HCT116 (cell line): Measurements from ENCODE around the gene CRYGC. TPM values are rescaled to one million over a fixed set of nuclear protein-coding genes. Genes with fewer than 3 reads are reported as not detected.

Experiments
- ATAC-seq: fragments of 200-7000 bp; cut with Tn5 transposase; 2 replicates; pipeline ENCODE4 v1.9.1; 2020; ENCODE audit warnings: mild to moderate bottlenecking, moderate library complexity
- BruUV-seq: library from RNA; stranded (reverse); fragments of 400-500 nt; replicated peaks from 2 replicates; lab custom pipeline; 2021; lab: Mats Ljungman, UMichigan
- CTCF ChIA-PET: fragments of 300-600 bp; sonication (Branson Sonifier 250); formaldehyde crosslinking; loops from one replicate; lab custom pipeline; 2021; ENCODE audit warnings: antibody characterized with exemption; lab: Charles Lee
- POLR2A ChIA-PET: fragments of 300-600, 350-600 bp; sonication (Branson Sonifier 250); formaldehyde crosslinking; loops from one replicate; lab custom pipeline; 2021; ENCODE audit warnings: antibody characterized with exemption; lab: Charles Lee
- RAD21 ChIA-PET, 2 experiments: fragments of 300-600 bp; sonication (Branson Sonifier 250); formaldehyde crosslinking; loops; one replicate each; lab custom pipeline; 2023; ENCODE audit warnings: low total read pairs in 2 of 2; ENCODE audit not compliant: uncharacterized antibody in 2 of 2, unreplicated experiment in 2 of 2, low non-redundant PET in 1 of 2; lab: Charles Lee
- DNase-seq: peaks from one replicate; pipeline ENCODE4 v3.0.0-alpha.2; 2010; ENCODE audit warnings: low read depth, low spot score
- H2AFZ ChIP-seq: fragments of 200-600 bp; shearing (Covaris generic), sonication (generic); 2 replicates; pipeline ENCODE4 v1.6.1; 2017; ENCODE audit warnings: low read depth, mixed run types, mixed read lengths, antibody characterized with exemption, low read length; ENCODE audit not compliant: poor library complexity, severe bottlenecking
- H3K27ac ChIP-seq: 2 replicates; pipeline ENCODE4 v1.5.1; 2012; ENCODE audit warnings: low read depth, low read length
- H3K27me3 ChIP-seq: fragments of 200-600 bp; sonication (generic); 2 replicates; pipeline ENCODE4 v1.6.1; 2016; ENCODE audit warnings: mixed run types, low read length, mixed read lengths; ENCODE audit not compliant: insufficient read depth
- H3K36me3 ChIP-seq, 2 experiments: fragments of 200-500 bp in 1 of 2; fragments of 200-600 bp in 1 of 2; sonication (Bioruptor generic) in 1 of 2; sonication (generic) in 1 of 2; 2 replicates each; pipeline versions ENCODE4 v1.5.1 to v1.6.1; 2014 to 2016; ENCODE audit warnings: low read length in 2 of 2, inconsistent platforms in 1 of 2, mixed read lengths in 1 of 2, mixed run types in 1 of 2; ENCODE audit not compliant: insufficient read depth in 2 of 2, control insufficient read depth in 1 of 2
- H3K4me1 ChIP-seq, 2 experiments: fragments of 200-600 bp in 1 of 2; sonication (generic) in 1 of 2; 2 replicates each; pipeline versions ENCODE4 v1.5.1 to v1.6.1; 2012 to 2017; ENCODE audit warnings: low read length in 2 of 2, inconsistent platforms in 1 of 2, mild to moderate bottlenecking in 1 of 2, mixed read lengths in 1 of 2, mixed run types in 1 of 2, moderate library complexity in 1 of 2; ENCODE audit not compliant: insufficient read depth in 2 of 2, control insufficient read depth in 1 of 2
- H3K4me2 ChIP-seq: fragments of 200-600 bp; sonication (generic); 2 replicates; pipeline ENCODE4 v1.6.1; 2017; ENCODE audit warnings: mixed run types, low read length, mixed read lengths
- H3K4me3 ChIP-seq, 2 experiments: fragments of 200-600 bp in 1 of 2; sonication (generic) in 1 of 2; replicated peaks in 1 of 2; 2 replicates each; pipeline ENCODE4 v1.5.1; 2011 to 2016; ENCODE audit warnings: low read length in 2 of 2, control low read depth in 1 of 2, low read depth in 1 of 2, mild to moderate bottlenecking in 1 of 2, mixed read lengths in 1 of 2, mixed run types in 1 of 2
- H3K79me2 ChIP-seq: fragments of 200-600 bp; sonication (generic); 2 replicates; pipeline ENCODE4 v1.6.1; 2017; ENCODE audit warnings: mild to moderate bottlenecking, mixed run types, low read length, moderate library complexity, mixed read lengths; ENCODE audit not compliant: insufficient read depth
- H3K9ac ChIP-seq: fragments of 200-600 bp; sonication (generic); 2 replicates; pipeline ENCODE4 v1.6.1; 2016; ENCODE audit warnings: low read length, mixed read lengths
- H3K9me2 ChIP-seq: fragments of 200-600 bp; sonication (generic), shearing (Covaris generic); 2 replicates; pipeline ENCODE4 v1.6.1; 2017; ENCODE audit warnings: mixed run types, mild to moderate bottlenecking, moderate library complexity; ENCODE audit not compliant: insufficient read depth
- H3K9me3 ChIP-seq, 2 experiments: fragments of 200-500 bp in 1 of 2; fragments of 200-600 bp in 1 of 2; sonication (Bioruptor generic) in 1 of 2; sonication (generic) in 1 of 2; 2 replicates each; pipeline ENCODE4 v1.6.1; 2014 to 2017; ENCODE audit warnings: low read length in 2 of 2, mixed read lengths in 2 of 2, inconsistent platforms in 1 of 2, low read depth in 1 of 2, mild to moderate bottlenecking in 1 of 2, mixed run types in 1 of 2, moderate library complexity in 1 of 2; ENCODE audit not compliant: control insufficient read depth in 1 of 2, insufficient read depth in 1 of 2
- H4K20me1 ChIP-seq: fragments of 200-600 bp; sonication (generic), shearing (Covaris generic); 2 replicates; pipeline ENCODE4 v1.6.1; 2017; ENCODE audit warnings: mixed run types, mild to moderate bottlenecking, moderate library complexity; ENCODE audit not compliant: insufficient read depth
- CBX3 ChIP-seq: IDR thresholded peaks from 2 replicates; pipeline ENCODE4 v1.6.1; 2012; ENCODE audit warnings: low read depth
- CEBPB ChIP-seq: IDR thresholded peaks from 2 replicates; pipeline ENCODE4 v1.6.1; 2012; ENCODE audit warnings: low read depth
- EZH2 ChIP-seq: fragments of 200-600 bp; sonication (generic); IDR thresholded peaks from 2 replicates; pipeline ENCODE4 v1.6.1; 2017; ENCODE audit warnings: antibody characterized with exemption, mixed run types
- EZH2phosphoT487 ChIP-seq: fragments of 200-600 bp; IDR thresholded peaks from 2 replicates; pipeline ENCODE4 v1.6.1; 2018; ENCODE audit warnings: antibody characterized with exemption, borderline replicate concordance
- FOSL1 ChIP-seq: IDR thresholded peaks from 2 replicates; pipeline ENCODE4 v1.6.1; 2012; ENCODE audit warnings: low read depth
- POLR2A ChIP-seq: IDR thresholded peaks from 2 replicates; pipeline ENCODE4 v1.7.0; 2011; ENCODE audit warnings: borderline replicate concordance; ENCODE audit not compliant: insufficient read depth, insufficient read length; ENCODE audit errors: extremely low read depth
- POLR2AphosphoS5 ChIP-seq: IDR thresholded peaks from 2 replicates; pipeline ENCODE4 v1.6.1; 2011; ENCODE audit warnings: mild to moderate bottlenecking, low read depth, low read length, moderate library complexity
- RAD21 ChIP-seq: IDR thresholded peaks from 2 replicates; pipeline ENCODE4 v1.6.1; 2012; ENCODE audit warnings: low read depth, mild to moderate bottlenecking
- SIN3A ChIP-seq: IDR thresholded peaks from 2 replicates; pipeline ENCODE4 v1.6.1; 2012; ENCODE audit warnings: low read depth
- SP1 ChIP-seq: IDR thresholded peaks from 2 replicates; pipeline ENCODE4 v1.6.1; 2012; ENCODE audit warnings: low read depth
- SRF ChIP-seq: IDR thresholded peaks from 2 replicates; pipeline ENCODE4 v1.6.1; 2012; ENCODE audit warnings: low read depth
- TCF7L2 ChIP-seq: IDR thresholded peaks from 2 replicates; pipeline ENCODE4 v1.7.0; 2011; ENCODE audit warnings: borderline replicate concordance, inconsistent platforms; ENCODE audit not compliant: insufficient read depth, insufficient read length; ENCODE audit errors: extremely low read depth
- YY1 ChIP-seq: IDR thresholded peaks from 2 replicates; pipeline ENCODE4 v1.6.1; 2011; ENCODE audit warnings: low read length, low read depth, moderate library complexity, mild to moderate bottlenecking; ENCODE audit not compliant: insufficient replicate concordance; ENCODE audit errors: extremely low read depth
- ZFX ChIP-seq: fragments of 450-650 bp; IDR thresholded peaks from 2 replicates; pipeline ENCODE4 v1.6.1; 2017
- ZNF274 ChIP-seq: fragments of 200-500 bp; sonication (Bioruptor generic); IDR thresholded peaks from 2 replicates; pipeline ENCODE4 v1.6.1; 2014; ENCODE audit warnings: mild to moderate bottlenecking, low read depth, low read length, inconsistent platforms
- intact Hi-C: fragments of 100-400 bp; cut with micrococcal nuclease; formaldehyde crosslinking; loops from 2 replicates; pipeline ENCODE4 v1.10.0; 2022
- total RNA-seq: library from RNA; stranded (reverse); gene quantifications from one replicate; pipeline ENCODE4 v1.2.1, GENCODE V29; 2021; ENCODE audit not compliant: unreplicated experiment
- TF ChIP-seq, protein P1 (sequence below), 3 experiments: fragments of 200-600 bp in 1 of 3; sonication (generic) in 1 of 3; IDR thresholded peaks in 2 of 3; conservative IDR thresholded peaks in 1 of 3; 2 replicates each; pipeline ENCODE4 v1.5.1; 2012 to 2017; ENCODE audit warnings: low read depth in 2 of 3, low read length in 2 of 3, antibody characterized with exemption in 1 of 3, borderline replicate concordance in 1 of 3, control low read depth in 1 of 3, mild to moderate bottlenecking in 1 of 3, mixed read lengths in 1 of 3, mixed run types in 1 of 3, moderate library complexity in 1 of 3; ENCODE audit not compliant: insufficient read depth in 1 of 3
- TF ChIP-seq, protein P2 (sequence below): IDR thresholded peaks from 2 replicates; pipeline ENCODE4 v1.6.1; 2012

Gene CRYGC
- total RNA-seq, 1 experiment from 2014 or later = not detected

DNA sequence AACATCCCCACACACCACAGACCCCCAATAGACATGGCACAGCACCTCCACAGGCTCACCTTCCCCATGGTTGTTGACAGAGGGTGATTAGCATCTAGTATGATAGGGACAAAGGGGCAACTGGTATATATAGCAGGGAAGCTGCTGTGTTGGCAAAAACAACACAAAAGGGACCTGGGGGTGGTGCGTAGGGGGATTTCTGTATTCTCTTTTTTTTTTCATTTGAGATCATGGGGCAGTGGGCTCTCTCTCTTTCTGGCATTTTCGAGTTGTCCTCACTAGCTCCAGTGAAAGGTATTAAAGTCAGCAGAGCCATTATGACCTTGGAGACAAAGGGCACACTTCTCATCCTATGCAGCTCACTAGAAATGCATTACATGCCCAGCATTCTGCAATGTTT is 33.9 kb upstream of the CRYGC start, which contains the start of gene CRYGA:
CRYGA (minus strand) TSS at position 101 of the 400 bp plus-strand sequence; CDS start at position 68, 33 bp downstream.
- H2AFZ ChIP-seq = no peak within 1 kb of the TSS
- intact Hi-C loops = loop anchor here (5.0 kb wide), 1 partner anchor 61 kb away; no protein-coding TSS in a partner anchor
- ChIA-PET CTCF (interaction anchor here (3.6 kb wide), 1 partner anchor 12 kb away, joined by 13 read pairs; no protein-coding TSS in a partner anchor), POLR2A (no interaction called here), RAD21 (no interaction called here)
- DNase-seq (no peak), ATAC-seq (no peak)
- no peaks in the 10 kb centered on the region for H3K79me2 ChIP-seq
- no peaks in the 10 kb centered on the region for H4K20me1 ChIP-seq
- no peak within 1 kb of the TSS for H3K4me3 ChIP-seq
- H3K9ac ChIP-seq = no peak within 1 kb of the TSS
- H3K27ac ChIP-seq = no peak within 1 kb of the TSS
- H3K4me2 ChIP-seq = no peak within 1 kb of the TSS
- no peaks in the 10 kb centered on the region for H3K27me3 ChIP-seq
- TF ChIP-seq EZH2phosphoT487 (no peak), ZFX (no peak), FOSL1 (no peak), CBX3 (no peak), ZNF274 (no peak), TCF7L2 (no peak), RAD21 (no peak), SP1 (no peak), POLR2A (no peak), SRF (no peak), SIN3A (no peak), POLR2AphosphoS5 (no peak), YY1 (no peak), EZH2 (no peak), CEBPB (no peak)
- TF ChIP-seq, protein P1, sequence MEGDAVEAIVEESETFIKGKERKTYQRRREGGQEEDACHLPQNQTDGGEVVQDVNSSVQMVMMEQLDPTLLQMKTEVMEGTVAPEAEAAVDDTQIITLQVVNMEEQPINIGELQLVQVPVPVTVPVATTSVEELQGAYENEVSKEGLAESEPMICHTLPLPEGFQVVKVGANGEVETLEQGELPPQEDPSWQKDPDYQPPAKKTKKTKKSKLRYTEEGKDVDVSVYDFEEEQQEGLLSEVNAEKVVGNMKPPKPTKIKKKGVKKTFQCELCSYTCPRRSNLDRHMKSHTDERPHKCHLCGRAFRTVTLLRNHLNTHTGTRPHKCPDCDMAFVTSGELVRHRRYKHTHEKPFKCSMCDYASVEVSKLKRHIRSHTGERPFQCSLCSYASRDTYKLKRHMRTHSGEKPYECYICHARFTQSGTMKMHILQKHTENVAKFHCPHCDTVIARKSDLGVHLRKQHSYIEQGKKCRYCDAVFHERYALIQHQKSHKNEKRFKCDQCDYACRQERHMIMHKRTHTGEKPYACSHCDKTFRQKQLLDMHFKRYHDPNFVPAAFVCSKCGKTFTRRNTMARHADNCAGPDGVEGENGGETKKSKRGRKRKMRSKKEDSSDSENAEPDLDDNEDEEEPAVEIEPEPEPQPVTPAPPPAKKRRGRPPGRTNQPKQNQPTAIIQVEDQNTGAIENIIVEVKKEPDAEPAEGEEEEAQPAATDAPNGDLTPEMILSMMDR (IDR thresholded peaks at IDR 0.05 in 2 of 3, conservative IDR thresholded peaks at IDR 0.05 in 1 of 3; ENCODE audit: borderline replicate concordance in 1 of 3, insufficient read depth in 1 of 3, low read depth in 2 of 3, low read length in 2 of 3) = no peak
- TF ChIP-seq, protein P2, sequence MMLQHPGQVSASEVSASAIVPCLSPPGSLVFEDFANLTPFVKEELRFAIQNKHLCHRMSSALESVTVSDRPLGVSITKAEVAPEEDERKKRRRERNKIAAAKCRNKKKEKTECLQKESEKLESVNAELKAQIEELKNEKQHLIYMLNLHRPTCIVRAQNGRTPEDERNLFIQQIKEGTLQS = no peak
- BruUV-seq = no TSS peak
- H3K36me3 ChIP-seq = no peaks in the 10 kb centered on the region
- H3K9me3 ChIP-seq = no peaks in the 10 kb centered on the region
- no peaks in the 10 kb centered on the region for H3K9me2 ChIP-seq
- H3K4me1 ChIP-seq = peaks cover 4 to 10% of the 10 kb centered on the region in 2 experiments; a peak in 2 of 4 replicates
